Cardiac fibroblast (primary cell): ENCODE data around the gene SREK1IP1.
A peak's percentile ranks its signal among the peaks of the same experiment; 100 is the strongest.
"Not testable (repeated sequence)": the region's sequence is repeated elsewhere in the genome, so short reads cannot be mapped to it uniquely, and the experiment has no call there.

ENCODE experiments used
- DNase-seq, 2 donors: peaks; one replicate each; pipeline versions ENCODE4 v3.0.0 to v3.0.0-alpha.2; 2010; ENCODE audit warnings: low read depth in 2 of 2
- H3K4me3 ChIP-seq, 2 donors: replicated peaks in 1 of 2; 1 replicate in 1 of 2; 2 replicates in 1 of 2; pipeline ENCODE4 v1.5.1; 2011; ENCODE audit warnings: low read depth in 2 of 2, low read length in 2 of 2, mild to moderate bottlenecking in 2 of 2, moderate library complexity in 1 of 2
- TF ChIP-seq, protein P1 (sequence below): IDR thresholded peaks from one replicate; pipeline ENCODE4 v1.5.1; 2011; ENCODE audit warnings: low read depth, mild to moderate bottlenecking, low read length, inconsistent platforms

SREK1IP1 gene

DNA sequence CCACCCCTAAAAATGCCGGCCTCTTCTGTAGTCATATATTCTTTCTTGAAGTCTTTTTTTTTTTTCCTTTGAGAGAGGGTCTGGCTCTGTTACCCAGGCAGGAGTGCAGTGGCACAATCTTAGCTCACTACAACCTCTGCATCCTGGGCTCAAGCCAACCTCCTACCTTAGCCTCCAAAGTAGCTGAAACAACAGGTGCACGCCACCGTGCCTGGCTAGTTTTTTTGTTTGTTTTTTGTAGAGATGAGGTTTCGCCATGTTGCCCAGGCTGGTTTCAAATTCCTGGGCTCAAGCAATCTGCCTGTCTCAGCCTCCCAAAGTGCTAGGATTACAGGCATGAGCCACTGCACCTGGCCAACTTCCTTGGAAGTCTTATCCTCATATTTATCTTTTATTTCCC is 19.1 kb downstream of the SREK1IP1 start:
- TF ChIP-seq, protein P1, sequence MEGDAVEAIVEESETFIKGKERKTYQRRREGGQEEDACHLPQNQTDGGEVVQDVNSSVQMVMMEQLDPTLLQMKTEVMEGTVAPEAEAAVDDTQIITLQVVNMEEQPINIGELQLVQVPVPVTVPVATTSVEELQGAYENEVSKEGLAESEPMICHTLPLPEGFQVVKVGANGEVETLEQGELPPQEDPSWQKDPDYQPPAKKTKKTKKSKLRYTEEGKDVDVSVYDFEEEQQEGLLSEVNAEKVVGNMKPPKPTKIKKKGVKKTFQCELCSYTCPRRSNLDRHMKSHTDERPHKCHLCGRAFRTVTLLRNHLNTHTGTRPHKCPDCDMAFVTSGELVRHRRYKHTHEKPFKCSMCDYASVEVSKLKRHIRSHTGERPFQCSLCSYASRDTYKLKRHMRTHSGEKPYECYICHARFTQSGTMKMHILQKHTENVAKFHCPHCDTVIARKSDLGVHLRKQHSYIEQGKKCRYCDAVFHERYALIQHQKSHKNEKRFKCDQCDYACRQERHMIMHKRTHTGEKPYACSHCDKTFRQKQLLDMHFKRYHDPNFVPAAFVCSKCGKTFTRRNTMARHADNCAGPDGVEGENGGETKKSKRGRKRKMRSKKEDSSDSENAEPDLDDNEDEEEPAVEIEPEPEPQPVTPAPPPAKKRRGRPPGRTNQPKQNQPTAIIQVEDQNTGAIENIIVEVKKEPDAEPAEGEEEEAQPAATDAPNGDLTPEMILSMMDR, result no peak
- DNase-seq, result no peak
- no peak overlapping the region for H3K4me3 ChIP-seq

DNA sequence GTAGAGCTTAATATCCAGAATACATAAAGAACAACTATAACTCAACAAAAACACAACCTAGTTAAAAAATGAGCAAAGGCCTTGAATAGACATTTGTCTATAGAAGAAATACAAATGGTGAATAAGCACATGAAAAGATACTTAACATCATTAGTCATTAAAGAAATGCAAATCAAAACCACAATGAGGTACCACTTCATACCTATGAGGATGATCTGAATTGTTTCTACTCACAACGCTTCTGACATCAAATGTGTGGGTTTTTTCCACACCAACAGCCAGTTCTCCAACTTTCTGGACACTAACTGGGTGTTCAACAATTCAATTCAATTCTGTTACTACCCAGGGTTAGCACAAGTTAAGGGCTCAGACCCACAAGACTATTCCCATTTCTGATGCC is 22.0 kb downstream of the SREK1IP1 start:
- H3K4me3 ChIP-seq, result no peak overlapping the region
- DNase-seq, result peak in 1 of 2 donors; percentile 22
- TF ChIP-seq, protein P1, result no peak

DNA sequence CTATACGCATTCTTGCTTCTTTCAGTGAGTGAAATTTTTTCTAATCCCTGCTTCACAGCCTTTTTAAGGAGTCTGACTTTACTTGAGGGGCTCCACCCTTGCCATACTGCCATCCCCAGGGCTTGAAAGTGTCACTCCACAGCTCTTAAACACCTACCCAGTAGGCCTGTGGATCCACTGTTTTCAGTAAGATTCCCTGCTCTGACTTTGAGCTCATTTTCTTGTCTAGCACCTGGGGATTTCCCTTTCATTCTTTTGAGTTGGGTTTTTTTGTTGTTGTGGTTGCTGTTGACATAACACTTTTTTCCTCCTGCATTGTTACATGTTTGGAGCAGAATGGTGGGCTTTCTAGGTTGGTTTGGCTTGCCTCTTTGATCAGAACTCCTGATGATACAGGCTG is 23.6 kb downstream of the SREK1IP1 start:
- DNase-seq, result peak in 1 of 2 donors; percentile 22
- TF ChIP-seq, protein P1, result no peak

DNA sequence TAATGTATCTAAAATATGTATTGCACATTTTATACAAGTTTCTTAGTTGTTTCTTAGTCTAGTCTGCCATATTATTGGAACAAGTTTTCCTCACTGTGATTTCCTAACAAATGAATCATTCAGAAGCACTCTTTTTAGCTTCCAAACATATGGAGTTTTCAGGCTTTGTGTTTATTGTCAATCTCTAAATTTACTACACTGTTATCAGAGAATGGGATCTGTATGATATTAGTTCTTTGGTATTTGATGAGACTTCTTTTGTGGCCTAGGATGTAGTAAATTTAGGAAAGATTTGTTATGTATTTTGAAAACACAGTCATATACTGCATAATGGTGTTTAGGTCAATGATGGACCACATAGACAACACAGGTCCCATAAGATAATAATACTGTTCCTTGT is 25.7 kb downstream of the SREK1IP1 start:
- H3K4me3 ChIP-seq, result no peak overlapping the region
- TF ChIP-seq, protein P1, result no peak
- DNase-seq, result peak in 1 of 2 donors; percentile 20

More for the DNA sequence above, 23.6 kb downstream of the SREK1IP1 start:
- H3K4me3 ChIP-seq, result no peak overlapping the region

DNA sequence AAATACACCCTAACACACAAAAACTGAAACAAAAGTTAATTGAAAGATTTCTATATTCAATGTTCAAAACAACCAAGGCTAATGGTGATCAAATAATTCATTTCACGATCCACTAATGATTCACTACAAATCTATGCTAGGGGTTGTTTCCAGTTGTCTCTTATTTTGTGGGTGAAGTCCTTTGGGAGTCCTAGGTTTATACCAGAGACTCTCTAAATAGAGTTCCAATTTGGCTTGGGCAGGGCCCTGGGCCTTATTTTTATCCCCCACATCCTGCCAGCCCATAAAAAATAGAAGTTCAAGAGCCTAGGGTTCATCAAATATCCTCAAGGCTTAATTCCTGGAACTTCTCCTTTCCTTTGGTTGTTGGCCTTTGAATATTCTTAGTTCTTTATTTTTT is 26.1 kb downstream of the SREK1IP1 start:
- TF ChIP-seq, protein P1, result no peak
- no peak for DNase-seq
- no peak overlapping the region for H3K4me3 ChIP-seq

DNA sequence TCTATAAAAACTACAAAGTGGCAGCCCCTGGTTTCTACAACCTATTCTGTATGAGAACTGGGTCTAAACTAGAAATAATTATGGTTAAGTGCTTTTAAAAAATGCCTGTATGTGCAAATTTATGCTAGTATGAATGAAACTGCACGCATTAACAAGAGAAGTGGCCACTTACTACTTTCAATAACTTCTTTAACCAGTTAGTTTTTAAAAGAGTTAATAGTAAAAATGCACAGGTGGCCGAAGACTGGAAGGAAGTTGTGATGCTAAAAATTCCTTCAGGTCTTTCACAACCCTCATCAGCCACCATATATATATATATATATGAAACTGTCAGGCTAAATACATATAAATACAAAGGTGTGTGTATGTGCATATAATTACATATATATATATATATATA is 41.3 kb downstream of the SREK1IP1 start:
- TF ChIP-seq, protein P1, result no peak
- H3K4me3 ChIP-seq, result no peak overlapping the region
- DNase-seq, result no peak

DNA sequence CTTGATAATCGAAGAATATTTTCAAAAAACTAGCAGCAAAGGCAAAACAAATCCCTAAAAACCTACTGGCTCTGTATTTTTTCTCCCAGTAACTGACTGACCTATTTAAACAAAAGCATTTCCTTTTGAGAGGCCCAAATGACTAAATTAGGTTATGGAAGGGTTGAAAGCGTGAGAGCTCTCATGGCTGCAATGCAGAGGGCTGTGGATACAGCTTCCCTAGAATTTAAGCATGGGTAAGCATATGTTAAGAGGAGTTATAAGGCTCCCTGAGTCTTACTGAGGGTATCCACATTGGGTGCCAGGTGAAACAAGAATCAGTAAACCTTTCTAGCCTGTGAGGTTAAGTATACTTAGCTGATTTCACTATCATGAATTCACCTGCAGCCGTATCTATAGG is 45.9 kb downstream of the SREK1IP1 start:
- no peak overlapping the region for H3K4me3 ChIP-seq
- TF ChIP-seq, protein P1, result no peak
- DNase-seq, result no peak

DNA sequence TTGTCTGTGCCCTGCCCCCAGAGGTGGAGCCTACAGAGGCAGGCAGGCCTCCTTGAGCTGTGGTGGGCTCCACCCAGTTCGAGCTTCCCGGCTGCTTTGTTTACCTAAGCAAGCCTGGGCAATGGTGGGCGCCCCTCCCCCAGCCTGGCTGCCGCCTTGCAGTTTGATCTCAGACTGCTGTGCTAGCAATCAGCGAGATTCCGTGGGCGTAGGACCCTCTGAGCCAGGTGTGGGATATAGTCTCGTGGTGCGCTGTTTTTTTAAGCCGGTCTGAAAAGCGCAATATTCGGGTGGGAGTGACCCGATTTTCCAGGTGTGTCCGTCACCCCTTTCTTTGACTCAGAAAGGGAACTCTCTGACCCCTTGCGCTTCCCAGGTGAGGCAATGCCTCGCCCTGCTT is 54.0 kb downstream of the SREK1IP1 start:
- DNase-seq, H3K4me3 ChIP-seq: not testable (repeated sequence)
